ENCODE results near the gene MAD1L1. TPM values are rescaled to one million over a fixed set of nuclear protein-coding genes. Genes with fewer than 3 reads are reported as not detected.

MAD1L1 gene
- total RNA-seq, 1 experiment from 2014 or later: 38.5 TPM

DNA sequence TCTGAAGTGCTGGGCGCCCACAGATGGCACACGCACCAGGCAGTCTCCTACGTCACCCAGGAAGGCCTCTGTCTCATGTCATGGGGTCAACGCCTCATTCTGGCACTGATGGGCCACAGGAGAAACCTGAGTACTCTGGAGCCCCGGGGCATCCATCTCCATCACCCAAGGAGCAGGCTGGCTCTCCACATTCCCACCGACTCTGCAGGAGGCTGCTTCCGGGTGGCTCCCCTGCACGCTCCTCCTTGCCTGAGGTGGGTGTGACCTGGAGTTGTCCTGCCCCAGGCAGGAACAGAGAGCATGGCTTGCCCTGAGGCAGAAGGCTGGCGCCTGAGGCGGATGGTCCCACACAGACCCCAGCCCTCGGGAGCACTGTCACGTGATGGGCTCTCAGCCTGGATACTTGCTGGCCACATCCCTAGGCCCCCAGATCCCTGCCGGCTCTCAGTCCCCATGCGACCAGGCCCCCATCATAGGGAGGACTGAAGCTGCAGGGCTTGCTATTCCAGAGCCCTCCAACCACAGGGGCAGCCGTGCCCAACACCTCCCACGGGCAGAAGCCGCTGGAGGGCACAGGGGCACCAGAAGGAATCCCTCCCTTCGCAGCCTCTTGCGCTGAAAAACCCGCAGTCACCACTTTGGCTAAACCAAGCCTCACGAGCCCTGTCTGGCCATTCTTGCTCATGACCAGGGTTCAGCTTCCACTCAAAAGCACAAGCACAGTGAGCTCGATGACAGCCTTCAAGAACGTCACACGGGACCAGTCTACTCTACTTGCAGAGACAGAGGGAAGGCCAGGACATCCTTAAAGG is 80.7 kb downstream of the MAD1L1 start (continued):
- no peak for TF ChIP-seq REST (IDR thresholded peaks at IDR 0.05; ENCODE audit: low read depth)

DNA sequence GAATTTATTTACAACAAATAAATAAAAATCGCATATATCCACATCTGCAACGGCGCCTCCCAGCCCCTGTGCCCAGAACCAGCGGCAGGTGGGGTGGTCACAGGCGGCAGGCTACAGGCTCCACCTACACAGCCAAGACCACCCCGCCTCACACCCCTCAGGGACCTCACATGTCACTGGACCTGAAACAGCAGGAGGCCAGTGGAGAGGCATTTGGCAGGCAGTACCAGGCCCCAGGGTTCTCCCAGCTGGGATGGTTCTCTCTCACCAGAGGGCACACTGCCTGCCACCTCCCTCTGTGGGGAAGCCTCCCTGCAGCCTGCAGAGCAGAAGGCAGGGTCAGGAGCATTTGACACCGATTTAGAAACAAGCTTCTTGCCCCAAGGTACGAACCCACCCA is 81.5 kb downstream of the MAD1L1 start:
- no peaks in the 10 kb centered on the region for H3K9me3 ChIP-seq (ENCODE audit: control insufficient read depth in 1 of 2, insufficient read depth in 1 of 2, low read depth in 1 of 2, low read length in 2 of 2)
- DNase-seq (ENCODE audit: low read depth, low spot score) (no peak), ATAC-seq (no peak)
- H3K27me3 ChIP-seq (ENCODE audit: insufficient read depth, low read length): no peaks in the 10 kb centered on the region
- intact Hi-C loops (cut with micrococcal nuclease): no loop called here
- H2AFZ ChIP-seq (ENCODE audit: low read depth, low read length, poor library complexity, severe bottlenecking): no peak overlapping the region
- no peaks in the 10 kb centered on the region for H3K4me1 ChIP-seq (ENCODE audit: control insufficient read depth in 1 of 2, insufficient read depth in 2 of 2, low read length in 2 of 2)
- H3K36me3 ChIP-seq (ENCODE audit: control insufficient read depth in 1 of 2, insufficient read depth in 2 of 2, low read length in 2 of 2): no peaks in the 10 kb centered on the region
- no peaks in the 10 kb centered on the region for H3K79me2 ChIP-seq (ENCODE audit: insufficient read depth, low read length)
- H3K9ac ChIP-seq (ENCODE audit: low read length): no peak overlapping the region
- ChIA-PET CTCF (no interaction called here), RAD21 (ENCODE audit: low non-redundant PET in 1 of 2, low total read pairs in 2 of 2, uncharacterized antibody in 2 of 2, unreplicated experiment in 2 of 2) (no interaction called here), POLR2A (no interaction called here)
- H3K4me2 ChIP-seq (ENCODE audit: low read length): no peak overlapping the region
- TF ChIP-seq, protein P1, sequence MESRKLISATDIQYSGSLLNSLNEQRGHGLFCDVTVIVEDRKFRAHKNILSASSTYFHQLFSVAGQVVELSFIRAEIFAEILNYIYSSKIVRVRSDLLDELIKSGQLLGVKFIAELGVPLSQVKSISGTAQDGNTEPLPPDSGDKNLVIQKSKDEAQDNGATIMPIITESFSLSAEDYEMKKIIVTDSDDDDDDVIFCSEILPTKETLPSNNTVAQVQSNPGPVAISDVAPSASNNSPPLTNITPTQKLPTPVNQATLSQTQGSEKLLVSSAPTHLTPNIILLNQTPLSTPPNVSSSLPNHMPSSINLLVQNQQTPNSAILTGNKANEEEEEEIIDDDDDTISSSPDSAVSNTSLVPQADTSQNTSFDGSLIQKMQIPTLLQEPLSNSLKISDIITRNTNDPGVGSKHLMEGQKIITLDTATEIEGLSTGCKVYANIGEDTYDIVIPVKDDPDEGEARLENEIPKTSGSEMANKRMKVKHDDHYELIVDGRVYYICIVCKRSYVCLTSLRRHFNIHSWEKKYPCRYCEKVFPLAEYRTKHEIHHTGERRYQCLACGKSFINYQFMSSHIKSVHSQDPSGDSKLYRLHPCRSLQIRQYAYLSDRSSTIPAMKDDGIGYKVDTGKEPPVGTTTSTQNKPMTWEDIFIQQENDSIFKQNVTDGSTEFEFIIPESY (IDR thresholded peaks at IDR 0.05; ENCODE audit: extremely low read depth, insufficient replicate concordance, low read length): no peak
- TF ChIP-seq SP1 (IDR thresholded peaks at IDR 0.05; ENCODE audit: low read depth) (no peak), EGR1 (IDR thresholded peaks at IDR 0.05; ENCODE audit: low read depth) (no peak), SIN3A (IDR thresholded peaks at IDR 0.05; ENCODE audit: low read depth) (no peak), JUND (IDR thresholded peaks at IDR 0.05) (no peak), ZNF274 (IDR thresholded peaks at IDR 0.05; ENCODE audit: low read depth, low read length) (no peak)
- no peak overlapping the region for H3K27ac ChIP-seq (ENCODE audit: low read depth, low read length)
- no peaks in the 10 kb centered on the region for H3K9me2 ChIP-seq (ENCODE audit: insufficient read depth)
- BruUV-seq (replicated peaks): no TSS peak
- no peak overlapping the region for H3K4me3 ChIP-seq (replicated peaks in 1 of 2; ENCODE audit: low read depth in 1 of 2, low read length in 2 of 2)
- H4K20me1 ChIP-seq (ENCODE audit: insufficient read depth): no peaks in the 10 kb centered on the region
